Activated CD8-positive, alpha-beta T cell treated with anti-CD3 and anti-CD28 coated beads, Interleukin-2, amount 10 ng/mL, durations not matched to agents 7 days and 5 days (primary cell): ENCODE results near the gene MYL11. TPM values are rescaled to one million over a fixed set of nuclear protein-coding genes. Genes with fewer than 3 reads are reported as not detected.
"Not testable (repeated sequence)": the region's sequence is repeated elsewhere in the genome, so short reads cannot be mapped to it uniquely, and the experiment has no call there.

Experiments
- ATAC-seq: fragments of 150-1000 bp; cut with Tn5 transposase; one replicate; pipeline ENCODE4 v1.10.0; 2021; ENCODE audit warnings: moderate library complexity
- CTCF ChIA-PET: fragments of 350-600 bp; sonication (Branson Sonifier 250); formaldehyde crosslinking; loops from one replicate; lab custom pipeline; 2021; ENCODE audit warnings: antibody characterized with exemption; lab: Charles Lee
- POLR2A ChIA-PET: fragments of 350-600 bp; sonication (Branson Sonifier 250); formaldehyde crosslinking; loops from one replicate; lab custom pipeline; 2021; ENCODE audit warnings: antibody characterized with exemption; lab: Charles Lee
- DNase-seq: peaks from one replicate; pipeline ENCODE4 v3.0.0-alpha.2; 2020
- H3K27ac Mint-ChIP-seq: one replicate; pipeline ENCODE4 v1.8.0; 2021; ENCODE audit warnings: mild to moderate bottlenecking, mixed read lengths
- H3K27me3 Mint-ChIP-seq: one replicate; pipeline ENCODE4 v1.8.0; 2021; ENCODE audit warnings: low read depth, mixed read lengths
- H3K36me3 Mint-ChIP-seq: one replicate; pipeline ENCODE4 v1.8.0; 2021; ENCODE audit warnings: low read depth, mixed read lengths
- H3K4me1 Mint-ChIP-seq: one replicate; pipeline ENCODE4 v1.8.0; 2021; ENCODE audit warnings: low read depth, mixed read lengths
- H3K4me3 Mint-ChIP-seq: one replicate; pipeline ENCODE4 v1.8.0; 2021; ENCODE audit warnings: mild to moderate bottlenecking, mixed read lengths
- H3K9me3 Mint-ChIP-seq: one replicate; pipeline ENCODE4 v1.8.0; 2022; ENCODE audit warnings: mixed read lengths; ENCODE audit not compliant: insufficient read depth
- total RNA-seq, 2 experiments: library from RNA; stranded (reverse); gene quantifications; one replicate each; pipeline ENCODE4 v1.2.3, GENCODE V29; 2021

The MYL11 gene
- 1 to 10 TPM in 1 of 2 experiments, not detected in 1; 1.3 TPM for total RNA-seq

DNA sequence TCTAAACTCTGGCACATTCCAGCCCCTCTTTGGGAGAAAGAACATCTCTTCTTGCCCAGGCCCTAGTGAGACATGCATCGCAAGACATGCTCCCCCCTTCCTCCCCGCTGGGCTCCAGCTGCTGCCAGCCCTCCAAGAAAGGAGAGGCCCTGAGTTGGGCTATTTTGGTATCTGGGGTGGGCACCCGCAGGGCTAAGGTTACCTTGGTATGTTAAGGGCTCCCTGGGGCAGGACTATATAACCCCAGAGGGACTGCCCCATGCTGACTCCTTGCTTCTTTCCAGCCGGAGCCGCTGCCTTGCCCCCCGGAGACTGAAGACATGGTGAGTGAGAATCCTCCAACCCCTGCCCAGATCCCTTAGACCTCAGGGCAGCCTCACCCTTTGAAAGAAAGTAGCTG is at the start of gene MYL11:
MYL11 (plus strand) TSS at position 265 of the 400 bp plus-strand sequence; CDS start at position 321, 56 bp downstream.
- ChIA-PET POLR2A (interaction anchor here (0.6 kb wide), 1 partner anchor 559 kb away, joined by 4 read pairs; the partner anchor contains the start of gene PAGR1), CTCF (no interaction called here)
- Mint-ChIP-seq H3K27me3 (no peaks in the 10 kb centered on the region), H3K4me1 (peaks cover 50% of the 10 kb centered on the region), H3K9me3 (no peaks in the 10 kb centered on the region), H3K27ac (peak within 1 kb of the TSS; percentile 60), H3K4me3 (no peak within 1 kb of the TSS), H3K36me3 (peaks cover 21% of the 10 kb centered on the region)
- ATAC-seq (no peak), DNase-seq (no peak)

- ChIA-PET POLR2A (interaction anchor here (0.6 to 1.9 kb wide), 6 partner anchors 15 to 151 kb away, joined by 3 to 7 read pairs (median 4); partner anchors contain the start of genes CD2BP2, CORO1A and SEPTIN1), CTCF (interaction anchor here (3.0 kb wide), 1 partner anchor 75 kb away, joined by 13 read pairs; no protein-coding TSS in a partner anchor)
- peak; percentile 89 for DNase-seq
- H3K4me3 Mint-ChIP-seq = peak overlapping the region; percentile 87
- H3K27ac Mint-ChIP-seq = peak overlapping the region; percentile 77
- not testable (repeated sequence) for H3K9me3 Mint-ChIP-seq, H3K36me3 Mint-ChIP-seq, H3K27me3 Mint-ChIP-seq
- peak; percentile 94 for ATAC-seq
- peaks cover 26% of the 10 kb centered on the region for H3K4me1 Mint-ChIP-seq
Measured at GRCh38 chr16:30334473-30334989, 40.1 kb upstream of the MYL11 start.

DNA sequence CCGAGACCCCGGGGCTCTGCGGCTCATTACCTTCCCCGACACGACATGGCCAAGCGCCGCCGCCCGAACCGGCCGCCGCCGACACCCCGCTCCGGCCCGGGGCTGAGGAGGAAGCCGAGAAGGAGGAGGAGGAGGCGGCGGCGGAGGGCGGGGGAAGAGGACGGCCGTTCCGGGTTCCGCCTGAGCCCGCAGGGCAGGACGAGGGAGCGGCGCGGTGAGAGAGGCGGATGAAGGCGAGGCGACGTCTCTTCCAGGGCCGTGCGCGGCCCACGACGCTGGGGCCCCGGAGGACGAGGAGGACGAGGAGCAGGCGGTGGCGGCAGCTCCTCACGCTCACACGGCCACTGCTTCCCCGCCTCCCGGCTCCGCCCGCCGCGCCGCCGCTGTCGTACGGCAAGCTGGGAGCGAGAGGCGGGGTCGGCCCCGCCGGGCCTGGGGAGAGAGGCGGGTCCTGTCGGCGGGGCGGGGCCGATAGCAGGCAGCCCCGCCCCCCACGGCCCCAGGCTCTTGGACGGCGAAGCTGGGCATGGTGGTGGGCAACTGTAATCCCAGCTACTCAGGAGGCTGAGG is 39.5 kb upstream of the MYL11 start:
- CTCF ChIA-PET = interaction anchor here (0.7 to 3.0 kb wide), 2 partner anchors 74 to 244 kb away, joined by 4 to 13 read pairs; partner anchors contain the start of gene TBX6
- ATAC-seq = peak; percentile 90
- peaks cover 30% of the 10 kb centered on the region for H3K4me1 Mint-ChIP-seq
- peak overlapping the region; percentile 91 for H3K27ac Mint-ChIP-seq
- not testable (repeated sequence) for H3K36me3 Mint-ChIP-seq, H3K27me3 Mint-ChIP-seq, H3K9me3 Mint-ChIP-seq
- DNase-seq = peak; percentile 88
- POLR2A ChIA-PET = interaction anchor here (0.6 to 1.9 kb wide), 8 partner anchors 14 to 152 kb away, joined by 3 to 7 read pairs (median 3); partner anchors contain the start of genes CD2BP2, CORO1A and SEPTIN1
- peak overlapping the region; percentile 81 for H3K4me3 Mint-ChIP-seq

DNA sequence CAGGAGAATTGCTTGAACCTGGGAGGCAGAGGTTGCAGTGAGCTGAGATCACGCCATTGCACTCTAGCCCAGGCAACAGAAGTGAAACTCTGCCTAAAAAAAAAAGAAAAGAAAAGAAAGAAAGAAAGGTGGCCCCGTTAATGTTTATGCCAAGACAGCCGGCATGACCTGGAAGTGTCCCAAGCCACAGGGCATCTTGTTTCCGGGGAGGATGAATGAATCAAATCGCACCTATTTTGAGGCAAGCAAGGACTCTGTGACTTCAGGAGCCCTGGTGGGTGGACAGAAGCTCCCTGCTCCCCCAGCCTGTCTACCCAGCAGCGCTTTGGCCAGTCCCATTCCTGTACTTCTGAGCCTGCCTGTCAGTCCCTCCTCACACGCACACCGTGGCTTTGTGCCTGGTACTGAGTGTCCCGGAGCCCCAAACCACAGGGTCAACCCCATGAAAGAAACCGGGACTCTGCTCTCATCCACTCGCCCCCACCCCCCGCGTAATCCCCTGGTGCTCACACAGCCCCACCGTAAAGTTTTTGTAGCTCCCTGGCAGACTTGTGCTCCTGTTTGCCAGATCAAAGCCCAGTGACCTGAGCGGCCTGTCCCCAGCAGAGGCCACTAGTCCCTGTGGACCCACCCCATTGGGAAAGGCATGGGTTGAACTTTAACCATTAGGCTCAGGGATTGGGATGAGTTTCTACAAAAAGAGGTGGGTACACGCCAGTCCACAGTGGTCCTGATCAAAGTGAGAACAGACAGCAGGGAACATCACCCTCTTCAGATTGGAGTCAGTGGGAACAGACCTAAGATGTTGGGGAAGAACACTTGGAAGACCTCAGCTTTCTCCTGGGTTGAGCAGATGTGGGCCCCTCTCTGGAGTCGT is 38.8 kb upstream of the MYL11 start:
- peaks cover 31% of the 10 kb centered on the region for H3K4me1 Mint-ChIP-seq
- H3K27me3 Mint-ChIP-seq = no peaks in the 10 kb centered on the region
- H3K9me3 Mint-ChIP-seq = no peaks in the 10 kb centered on the region
- POLR2A ChIA-PET = interaction anchor here (1.0 to 1.9 kb wide), 7 partner anchors 14 to 152 kb away, joined by 3 to 7 read pairs (median 3); partner anchors contain the start of genes CD2BP2 and CORO1A
- peak overlapping the region; percentile 84 for H3K27ac Mint-ChIP-seq
- peak; percentile 6 for ATAC-seq
- peak overlapping the region; percentile 81 for H3K4me3 Mint-ChIP-seq
- H3K36me3 Mint-ChIP-seq = peaks cover 3% of the 10 kb centered on the region
- DNase-seq = no peak
- CTCF ChIA-PET = interaction anchor here (0.7 to 3.0 kb wide), 2 partner anchors 74 to 245 kb away, joined by 4 to 13 read pairs; partner anchors contain the start of gene TBX6

DNA sequence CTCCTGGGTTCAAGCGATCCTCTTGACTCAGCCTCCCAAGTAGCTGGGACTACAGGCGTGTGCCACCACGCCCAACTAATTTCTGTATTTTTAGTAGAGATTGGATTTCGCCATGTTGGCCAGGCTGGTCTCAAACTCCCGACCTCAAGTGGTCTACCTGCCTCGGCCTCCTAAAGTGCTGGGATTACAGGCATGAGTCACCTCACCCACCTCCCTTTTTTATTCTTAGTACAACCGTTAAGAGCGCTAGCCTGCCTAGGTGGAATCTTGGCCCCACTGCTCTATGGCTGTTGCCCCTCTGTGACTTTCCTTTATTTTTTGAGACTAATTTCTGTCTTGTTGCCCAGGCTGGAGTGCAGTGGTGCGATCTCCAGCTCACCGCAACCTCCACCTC is 36.6 kb upstream of the MYL11 start:
- H3K4me3 Mint-ChIP-seq, H3K36me3 Mint-ChIP-seq, H3K27me3 Mint-ChIP-seq, DNase-seq, ATAC-seq, H3K27ac Mint-ChIP-seq, H3K9me3 Mint-ChIP-seq, POLR2A ChIA-PET, CTCF ChIA-PET: not testable (repeated sequence)
- peaks cover 30% of the 10 kb centered on the region for H3K4me1 Mint-ChIP-seq

DNA sequence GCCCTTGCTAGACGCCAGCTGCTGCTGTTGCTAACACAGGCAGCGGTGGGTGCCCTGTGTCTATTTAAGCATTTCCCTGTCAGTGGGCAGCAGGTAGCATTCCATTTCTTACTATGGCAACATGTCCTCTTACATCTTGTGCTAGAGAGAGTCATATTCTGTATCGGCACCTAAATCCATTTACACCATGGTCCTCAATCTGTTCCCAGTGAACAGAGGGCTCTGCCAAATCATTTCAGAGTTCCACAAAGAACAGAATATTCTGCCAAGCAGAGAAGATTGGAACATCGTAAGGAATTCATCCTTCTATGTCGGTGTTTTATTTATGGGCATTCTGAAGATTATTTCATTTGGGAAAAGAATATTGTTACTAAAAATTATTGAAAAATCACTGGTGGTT is 35.9 kb upstream of the MYL11 start:
- H3K27me3 Mint-ChIP-seq, H3K27ac Mint-ChIP-seq, POLR2A ChIA-PET, ATAC-seq, H3K4me3 Mint-ChIP-seq, DNase-seq, H3K9me3 Mint-ChIP-seq, H3K36me3 Mint-ChIP-seq, CTCF ChIA-PET: not testable (repeated sequence)
- H3K4me1 Mint-ChIP-seq = peaks cover 28% of the 10 kb centered on the region

- peak overlapping the region; percentile 15 for H3K4me3 Mint-ChIP-seq
- DNase-seq (peak; percentile 44), ATAC-seq (peak; percentile 37)
- peak overlapping the region; percentile 78 for H3K27ac Mint-ChIP-seq
- H3K36me3 Mint-ChIP-seq = peaks cover 3% of the 10 kb centered on the region
- peaks cover 25% of the 10 kb centered on the region for H3K4me1 Mint-ChIP-seq
- H3K27me3 Mint-ChIP-seq = no peaks in the 10 kb centered on the region
- H3K9me3 Mint-ChIP-seq = no peaks in the 10 kb centered on the region
- ChIA-PET POLR2A (no interaction called here), CTCF (interaction anchor here (2.9 kb wide), 1 partner anchor 69 kb away, joined by 9 read pairs; no protein-coding TSS in a partner anchor)
Measured at GRCh38 chr16:30340621-30341020, 34.0 kb upstream of the MYL11 start.

- H3K9me3 Mint-ChIP-seq, H3K27ac Mint-ChIP-seq, H3K4me3 Mint-ChIP-seq, DNase-seq, ATAC-seq, H3K27me3 Mint-ChIP-seq, POLR2A ChIA-PET, H3K36me3 Mint-ChIP-seq: not testable (repeated sequence)
- CTCF ChIA-PET = interaction anchor here (0.6 to 2.9 kb wide), 4 partner anchors 27 to 72 kb away, joined by 3 to 9 read pairs (median 7); no protein-coding TSS in a partner anchor
- H3K4me1 Mint-ChIP-seq = peaks cover 18% of the 10 kb centered on the region
Measured at GRCh38 chr16:30341971-30342370, 32.6 kb upstream of the MYL11 start.

- CTCF ChIA-PET = no interaction called here
- Mint-ChIP-seq H3K36me3 (peaks cover 3% of the 10 kb centered on the region), H3K9me3 (no peaks in the 10 kb centered on the region), H3K4me1 (peaks cover 18% of the 10 kb centered on the region), H3K27me3 (no peaks in the 10 kb centered on the region), H3K27ac (no peak overlapping the region), H3K4me3 (no peak overlapping the region)
- POLR2A ChIA-PET = interaction anchor here (0.7 kb wide), 1 partner anchor 12 kb away, joined by 3 read pairs; the partner anchor contains the start of gene CD2BP2
- ATAC-seq (no peak), DNase-seq (no peak)
Measured at GRCh38 chr16:30342751-30343490, 31.7 kb upstream of the MYL11 start.

- POLR2A ChIA-PET = interaction anchor here (0.7 kb wide), 1 partner anchor 11 kb away, joined by 3 read pairs; the partner anchor contains the start of gene CD2BP2
- H3K27me3 Mint-ChIP-seq, H3K4me3 Mint-ChIP-seq, H3K9me3 Mint-ChIP-seq, H3K27ac Mint-ChIP-seq, CTCF ChIA-PET, ATAC-seq, H3K36me3 Mint-ChIP-seq, DNase-seq: not testable (repeated sequence)
- peaks cover 18% of the 10 kb centered on the region for H3K4me1 Mint-ChIP-seq
Measured at GRCh38 chr16:30343491-30343820, 31.1 kb upstream of the MYL11 start.

DNA sequence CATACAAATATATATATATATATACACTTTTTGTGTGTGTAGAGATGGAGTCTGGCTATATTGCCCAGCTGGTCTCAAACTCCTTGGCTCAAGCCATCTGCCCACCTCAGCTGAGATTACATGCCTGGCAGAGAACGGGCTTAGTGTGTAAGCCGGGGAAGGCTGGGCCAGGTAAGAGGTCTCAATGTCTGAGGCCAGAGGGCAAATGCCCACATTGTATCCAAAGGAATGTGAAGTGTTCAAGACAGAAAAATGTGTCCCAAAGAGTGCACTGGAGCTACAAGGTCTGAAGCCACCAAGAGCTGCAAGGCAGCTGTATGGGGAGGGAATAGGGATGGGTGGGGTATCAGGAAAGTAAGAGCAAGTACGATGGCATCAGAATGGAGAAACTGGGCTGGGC is 28.3 kb upstream of the MYL11 start:
- H3K4me1 Mint-ChIP-seq = peaks cover 27% of the 10 kb centered on the region
- no peak for DNase-seq
- ChIA-PET POLR2A (interaction anchor here (0.6 kb wide), 1 partner anchor 100 kb away, joined by 3 read pairs; no protein-coding TSS in a partner anchor), CTCF (no interaction called here)
- no peak for ATAC-seq
- no peak overlapping the region for H3K27ac Mint-ChIP-seq
- no peaks in the 10 kb centered on the region for H3K9me3 Mint-ChIP-seq
- no peak overlapping the region for H3K4me3 Mint-ChIP-seq
- H3K27me3 Mint-ChIP-seq = no peaks in the 10 kb centered on the region
- H3K36me3 Mint-ChIP-seq = peaks cover 19% of the 10 kb centered on the region
